Occipital lobe (tissue), 3 donors: Measurements from ENCODE around the gene FBXO40. TPM values are rescaled to one million over a fixed set of nuclear protein-coding genes. Genes with fewer than 3 reads are reported as not detected.

Experiments used
- DNase-seq: peaks from one replicate; lab custom pipeline; 2025; lab: John Stamatoyannopoulos, UW
- small RNA-seq: library from RNA; depleted of rRNA; stranded (forward); fragments of <200 nt; gene quantifications from one replicate; pipeline ENCODE3, GENCODE V24; 2014
- total RNA-seq: library from RNA; depleted of rRNA; stranded (reverse); fragments of >200 nt; gene quantifications from one replicate; pipeline ENCODE4 v1.2.3, GENCODE V29; 2014

Gene FBXO40
- total RNA-seq, 1 donor from 2014 or later = 0.31 TPM

- DNase-seq = no peak
These were observed 70.1 kb downstream of the FBXO40 start for GRCh38 chr3:121663171-121663847.

- DNase-seq = no peak
These were observed 72.3 kb downstream of the FBXO40 start for GRCh38 chr3:121665488-121665887.

GRCh38 chr3:121667333-121667732 is 74.2 kb downstream of the FBXO40 start:
- DNase-seq = no peak

GRCh38 chr3:121670676-121671075 is 77.5 kb downstream of the FBXO40 start:
- DNase-seq = no peak

- DNase-seq = no peak
These were observed 84.0 kb downstream of the FBXO40 start for GRCh38 chr3:121677141-121677540.

Small RNAs within 50 kb of the gene (small RNA-seq; reads per million reads assigned to genes)
- gene RNU4-62P = not detected

Other genes with a start within 250 kb of the FBXO40 start
- 1.7 TPM for gene POLQ, start 47.4 kb upstream of the FBXO40 start, total RNA-seq
- not detected for gene ARGFX, start 25.4 kb upstream of the FBXO40 start, total RNA-seq
- gene HCLS1, start 67.5 kb downstream of the FBXO40 start, total RNA-seq = 1.9 TPM
- gene GOLGB1, start 156.4 kb downstream of the FBXO40 start, total RNA-seq = 47.1 TPM
- gene IQCB1, start 241.7 kb downstream of the FBXO40 start, total RNA-seq = 37.6 TPM
- 5.3 TPM for gene EAF2, start 241.8 kb downstream of the FBXO40 start, total RNA-seq